PC-3 (cell line): ENCODE measurements around the gene FANCC.

Experiments used
- EZH2phosphoT487 ChIP-seq: fragments of 300-600 bp; sonication (generic); IDR thresholded peaks from 2 replicates; pipeline ENCODE4 v1.6.1; 2018; ENCODE audit warnings: mild to moderate bottlenecking, antibody characterized with exemption, low read length, borderline replicate concordance
- TF ChIP-seq, protein P1 (sequence below): fragments of 300-600 bp; sonication (generic); conservative IDR thresholded peaks from 2 replicates; pipeline ENCODE4 v1.5.1; 2017; ENCODE audit warnings: antibody characterized with exemption, low read depth, mild to moderate bottlenecking, low read length

DNA sequence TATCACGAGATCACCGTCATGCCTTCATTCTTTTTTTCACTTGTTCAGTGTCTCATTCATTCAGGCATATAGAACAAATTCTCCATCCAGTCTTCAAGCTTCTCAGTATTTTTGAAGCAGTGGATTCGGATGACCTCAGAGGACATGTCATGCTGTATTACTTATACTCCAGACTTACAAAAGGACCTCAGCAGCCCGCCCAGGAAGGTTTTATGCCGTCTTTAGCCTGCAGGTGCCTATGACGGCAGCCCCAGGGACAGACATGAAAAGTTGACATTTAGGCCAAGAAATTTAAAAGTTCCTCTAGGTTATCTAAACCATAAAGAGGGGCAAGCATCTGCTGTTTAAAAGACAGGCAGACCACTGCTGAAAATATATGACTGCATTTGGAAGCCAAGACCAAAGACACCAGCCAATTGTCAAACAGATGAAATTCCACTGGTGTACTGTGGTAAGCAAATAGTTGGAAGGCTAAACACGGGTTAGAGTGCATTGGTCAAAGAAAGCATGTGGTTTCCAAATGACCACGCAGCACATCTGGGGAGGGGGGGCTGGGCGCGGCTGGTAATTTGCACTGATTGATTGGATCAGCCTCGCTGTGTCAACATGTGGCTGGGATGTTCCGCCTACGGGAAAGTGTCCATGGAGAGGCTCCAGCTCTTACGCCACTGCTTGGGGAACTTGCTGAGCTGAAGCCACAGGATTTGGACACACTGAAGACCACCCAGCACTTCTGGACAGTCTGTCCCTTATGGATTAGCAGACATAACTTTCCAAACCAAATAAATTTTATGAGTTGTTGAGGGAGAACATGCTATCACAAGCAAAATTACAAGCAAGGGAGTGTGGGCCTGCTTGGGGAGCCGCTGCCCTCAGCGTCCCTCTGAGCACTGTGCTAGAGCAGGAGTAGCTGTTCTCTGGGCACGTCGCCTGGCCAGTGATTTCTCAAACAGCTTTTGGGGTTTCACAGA, 173.6 kb downstream of the FANCC start:
- TF ChIP-seq, protein P1, sequence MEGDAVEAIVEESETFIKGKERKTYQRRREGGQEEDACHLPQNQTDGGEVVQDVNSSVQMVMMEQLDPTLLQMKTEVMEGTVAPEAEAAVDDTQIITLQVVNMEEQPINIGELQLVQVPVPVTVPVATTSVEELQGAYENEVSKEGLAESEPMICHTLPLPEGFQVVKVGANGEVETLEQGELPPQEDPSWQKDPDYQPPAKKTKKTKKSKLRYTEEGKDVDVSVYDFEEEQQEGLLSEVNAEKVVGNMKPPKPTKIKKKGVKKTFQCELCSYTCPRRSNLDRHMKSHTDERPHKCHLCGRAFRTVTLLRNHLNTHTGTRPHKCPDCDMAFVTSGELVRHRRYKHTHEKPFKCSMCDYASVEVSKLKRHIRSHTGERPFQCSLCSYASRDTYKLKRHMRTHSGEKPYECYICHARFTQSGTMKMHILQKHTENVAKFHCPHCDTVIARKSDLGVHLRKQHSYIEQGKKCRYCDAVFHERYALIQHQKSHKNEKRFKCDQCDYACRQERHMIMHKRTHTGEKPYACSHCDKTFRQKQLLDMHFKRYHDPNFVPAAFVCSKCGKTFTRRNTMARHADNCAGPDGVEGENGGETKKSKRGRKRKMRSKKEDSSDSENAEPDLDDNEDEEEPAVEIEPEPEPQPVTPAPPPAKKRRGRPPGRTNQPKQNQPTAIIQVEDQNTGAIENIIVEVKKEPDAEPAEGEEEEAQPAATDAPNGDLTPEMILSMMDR, result no peak
- no peak for TF ChIP-seq EZH2phosphoT487
